Omental fat pad (tissue), 4 donors: ENCODE measurements around the gene SLC38A5. TPM values are rescaled to one million over a fixed set of nuclear protein-coding genes. Genes with fewer than 3 reads are reported as not detected.

ENCODE experiments used
- ATAC-seq: fragments of 150-250 bp; one replicate; pipeline ENCODE4 v1.9.1; 2016; ENCODE audit warnings: mild to moderate bottlenecking, moderate library complexity; ENCODE audit not compliant: low FRiP score
- DNase-seq: peaks from one replicate; pipeline ENCODE4 v3.0.0-alpha.2; 2019; ENCODE audit warnings: low spot score
- total RNA-seq, 4 donors: library from RNA; depleted of rRNA; stranded (reverse); fragments of >200 nt; gene quantifications; one replicate each; pipeline ENCODE4 v1.1.0, GENCODE V29; 2016
- TF ChIP-seq, protein P1 (sequence below), 3 donors: fragments of 450-650 bp; IDR thresholded peaks; one replicate each; pipeline ENCODE4 v1.5.1; 2016 to 2017; ENCODE audit warnings: antibody characterized with exemption in 3 of 3, mild to moderate bottlenecking in 3 of 3, moderate library complexity in 2 of 3

Gene SLC38A5
- total RNA-seq, 4 donors from 2014 or later: 2.8 to 11.9 (median 9.6) TPM

DNA sequence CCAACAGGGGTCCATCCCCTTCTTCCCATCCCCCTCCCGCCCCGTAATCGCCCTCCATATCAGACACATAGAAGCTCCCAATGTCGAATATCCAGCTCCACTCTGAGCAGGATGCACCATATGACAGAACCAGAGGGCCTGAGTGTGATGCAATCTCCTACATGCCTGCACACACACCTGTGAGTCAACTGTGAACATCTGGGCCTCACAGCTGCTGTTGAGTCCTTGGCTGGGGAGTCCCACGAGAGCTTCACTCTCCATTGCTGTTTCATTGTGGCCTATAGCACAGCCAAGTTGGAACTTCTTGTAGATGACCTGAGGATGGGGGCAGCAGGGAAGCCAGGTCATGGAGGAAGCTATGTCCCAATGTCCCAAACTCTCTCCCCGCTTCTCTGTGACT lies 8.2 kb downstream of the SLC38A5 start:
- DNase-seq (no peak), ATAC-seq (no peak)
- TF ChIP-seq, protein P1, sequence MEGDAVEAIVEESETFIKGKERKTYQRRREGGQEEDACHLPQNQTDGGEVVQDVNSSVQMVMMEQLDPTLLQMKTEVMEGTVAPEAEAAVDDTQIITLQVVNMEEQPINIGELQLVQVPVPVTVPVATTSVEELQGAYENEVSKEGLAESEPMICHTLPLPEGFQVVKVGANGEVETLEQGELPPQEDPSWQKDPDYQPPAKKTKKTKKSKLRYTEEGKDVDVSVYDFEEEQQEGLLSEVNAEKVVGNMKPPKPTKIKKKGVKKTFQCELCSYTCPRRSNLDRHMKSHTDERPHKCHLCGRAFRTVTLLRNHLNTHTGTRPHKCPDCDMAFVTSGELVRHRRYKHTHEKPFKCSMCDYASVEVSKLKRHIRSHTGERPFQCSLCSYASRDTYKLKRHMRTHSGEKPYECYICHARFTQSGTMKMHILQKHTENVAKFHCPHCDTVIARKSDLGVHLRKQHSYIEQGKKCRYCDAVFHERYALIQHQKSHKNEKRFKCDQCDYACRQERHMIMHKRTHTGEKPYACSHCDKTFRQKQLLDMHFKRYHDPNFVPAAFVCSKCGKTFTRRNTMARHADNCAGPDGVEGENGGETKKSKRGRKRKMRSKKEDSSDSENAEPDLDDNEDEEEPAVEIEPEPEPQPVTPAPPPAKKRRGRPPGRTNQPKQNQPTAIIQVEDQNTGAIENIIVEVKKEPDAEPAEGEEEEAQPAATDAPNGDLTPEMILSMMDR (IDR thresholded peaks at IDR 0.05): no peak

DNA sequence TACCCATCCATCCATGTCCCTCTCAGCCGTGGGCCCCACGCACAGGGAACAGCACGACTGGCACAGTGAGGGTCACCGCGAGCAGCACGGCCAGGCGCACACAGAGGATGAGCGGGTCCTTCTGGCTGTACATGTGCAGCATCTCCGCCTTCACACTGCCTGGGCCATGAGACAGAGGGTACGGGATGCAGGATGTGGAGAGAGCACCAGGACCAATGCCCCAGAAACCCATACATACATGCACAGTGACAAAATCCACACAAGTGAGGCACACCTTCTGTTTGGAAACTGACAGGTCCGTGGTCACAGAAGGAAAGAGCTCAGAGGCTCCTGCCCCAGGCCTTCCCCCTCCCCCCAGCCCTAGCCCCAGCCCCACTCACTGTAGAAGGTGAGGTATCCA lies 9.5 kb downstream of the SLC38A5 start:
- TF ChIP-seq, protein P1 (IDR thresholded peaks at IDR 0.05): no peak
- no peak for DNase-seq
- ATAC-seq: no peak

DNA sequence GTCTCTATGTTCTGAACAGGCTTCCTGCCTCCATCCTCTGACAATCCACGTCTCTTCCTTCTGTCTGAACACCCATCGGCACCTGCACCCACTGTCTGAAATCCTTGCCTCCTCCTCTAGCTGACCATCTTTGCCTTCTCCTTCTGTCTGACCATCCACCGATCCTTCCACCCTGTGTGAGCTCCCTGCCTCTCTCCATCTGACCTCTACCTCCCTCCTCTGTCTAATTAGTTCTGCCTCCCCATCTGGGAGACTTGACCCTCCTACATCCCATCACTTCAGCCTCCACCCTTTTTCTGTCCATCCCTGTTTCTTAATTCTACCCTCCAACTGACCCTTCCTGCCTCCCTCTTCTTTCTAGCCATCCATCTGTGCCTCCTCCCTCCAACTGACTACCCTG lies 10.0 kb downstream of the SLC38A5 start:
- no peak for ATAC-seq
- DNase-seq: no peak
- TF ChIP-seq, protein P1 (IDR thresholded peaks at IDR 0.05): no peak

DNA sequence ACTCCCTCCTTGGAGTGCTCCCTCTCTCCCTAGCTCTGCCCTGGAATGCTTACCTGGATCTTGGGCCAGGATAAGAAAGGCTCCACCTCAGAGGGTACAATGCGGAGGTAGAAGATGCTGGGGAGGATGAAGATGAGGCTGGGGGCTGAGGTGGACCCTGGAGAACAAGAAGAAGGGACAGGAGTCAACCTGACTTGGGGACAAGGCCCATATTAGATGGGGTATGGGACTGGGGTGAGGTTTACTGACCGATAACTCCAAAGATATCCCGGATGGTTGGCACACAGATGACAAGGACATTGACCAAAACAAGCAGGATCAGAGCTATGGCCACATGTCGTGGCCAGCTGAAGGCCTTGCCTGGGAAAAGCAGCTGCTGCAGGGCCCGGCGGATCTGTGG lies 10.6 kb downstream of the SLC38A5 start:
- TF ChIP-seq, protein P1 (IDR thresholded peaks at IDR 0.05): no peak
- ATAC-seq: no peak
- no peak for DNase-seq

DNA sequence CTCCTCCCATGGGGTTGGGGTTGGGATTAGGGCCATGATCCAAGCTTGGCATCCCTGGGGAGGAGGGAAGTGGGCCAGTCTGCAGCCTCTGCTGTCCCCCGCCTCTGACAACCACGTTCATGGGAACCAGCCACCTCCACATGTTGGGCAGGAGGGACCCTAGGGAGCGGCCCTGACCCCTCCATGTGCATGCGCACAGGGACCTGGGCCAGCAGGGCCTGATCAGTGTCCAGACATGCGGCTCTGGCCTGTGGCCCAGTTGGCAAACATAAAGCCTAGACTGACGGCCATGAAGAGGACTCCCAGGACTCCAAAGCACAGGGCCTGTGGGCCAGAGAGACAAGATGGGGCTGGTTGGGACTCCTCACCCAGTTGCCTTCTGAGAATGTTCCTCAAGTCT lies 11.3 kb downstream of the SLC38A5 start:
- ATAC-seq (no peak), DNase-seq (no peak)
- TF ChIP-seq, protein P1 (IDR thresholded peaks at IDR 0.05): no peak

DNA sequence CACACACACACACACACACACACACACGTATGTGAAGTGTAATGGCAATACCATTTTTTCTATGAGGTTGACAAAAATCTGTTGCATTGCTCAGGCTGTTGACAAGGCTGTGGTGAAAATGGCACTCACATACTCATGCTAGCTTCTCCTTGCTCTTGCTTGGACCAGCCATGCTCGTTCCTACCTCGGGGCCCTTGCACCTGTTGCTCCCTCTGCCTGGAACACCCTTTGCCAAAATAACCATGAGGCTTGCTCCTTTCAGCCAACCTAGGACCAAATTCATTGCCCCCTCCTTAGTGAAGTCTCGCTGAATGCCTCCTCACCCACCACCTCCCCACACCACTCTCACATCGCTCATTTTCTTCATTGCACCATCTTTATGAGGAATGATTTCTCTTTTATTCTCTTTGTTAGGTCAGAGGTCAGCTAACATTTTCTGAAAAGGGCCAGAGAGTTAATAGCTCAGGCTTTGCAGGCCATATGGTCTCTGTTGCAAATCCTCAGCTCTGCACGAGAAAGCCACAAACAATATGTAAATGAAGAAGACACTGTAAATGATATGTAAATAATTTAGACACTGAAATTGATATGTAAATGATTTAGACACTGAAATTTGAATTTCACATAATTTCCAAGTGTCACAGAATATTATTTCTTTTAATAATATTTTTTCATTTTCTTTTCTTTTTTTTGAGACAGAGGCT lies 13.3 kb downstream of the SLC38A5 start:
- TF ChIP-seq, protein P1 (IDR thresholded peaks at IDR 0.05): no peak
- no peak for ATAC-seq
- DNase-seq: no peak

DNA sequence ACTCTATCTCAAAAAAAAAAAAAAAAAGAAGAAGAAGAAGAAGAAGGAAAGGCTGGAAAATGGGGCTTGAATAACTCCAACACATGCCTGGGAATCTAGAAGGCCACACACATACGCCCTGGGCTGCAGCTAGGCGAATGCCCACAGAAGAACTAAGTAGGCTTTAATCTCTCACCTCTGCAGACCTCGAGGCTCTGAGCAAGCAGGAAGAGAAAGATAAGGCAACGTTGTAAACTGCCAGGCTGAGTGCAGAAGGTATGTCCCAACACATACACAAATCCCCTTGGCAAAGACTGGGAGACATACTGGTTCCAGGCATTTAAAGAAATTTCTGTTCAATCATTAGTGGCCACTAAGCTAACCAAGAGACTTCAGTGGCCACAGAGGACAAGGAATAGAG lies 18.4 kb downstream of the SLC38A5 start:
- TF ChIP-seq, protein P1 (IDR thresholded peaks at IDR 0.05): no peak
- ATAC-seq: no peak
- DNase-seq: no peak
